H9 (cell line): ENCODE data around the gene ITIH5. TPM values are rescaled to one million over a fixed set of nuclear protein-coding genes. Genes with fewer than 3 reads are reported as not detected.

Experiments
- DNase-seq: peaks from one replicate; pipeline ENCODE4 v3.0.0-alpha.2; 2017
- H2AFZ ChIP-seq: one replicate; pipeline ENCODE4 v1.6.1; 2013; ENCODE audit warnings: mild to moderate bottlenecking, low read length, control low read depth, moderate library complexity
- H2AK5ac ChIP-seq: 2 replicates; pipeline ENCODE4 v1.6.1; 2013; ENCODE audit warnings: low read length, control low read depth, mixed read lengths; ENCODE audit not compliant: insufficient read length
- H2BK120ac ChIP-seq: one replicate; pipeline ENCODE4 v1.6.1; 2013; ENCODE audit warnings: low read depth, mild to moderate bottlenecking, low read length, control low read depth, inconsistent platforms; ENCODE audit not compliant: poor library complexity, severe bottlenecking
- H2BK12ac ChIP-seq: 2 replicates; pipeline ENCODE4 v1.6.1; 2013; ENCODE audit warnings: low read length, control low read depth, mixed read lengths, low read depth; ENCODE audit not compliant: insufficient read length
- H2BK15ac ChIP-seq: 2 replicates; pipeline ENCODE4 v1.6.1; 2013; ENCODE audit warnings: low read depth, low read length, control low read depth
- H2BK20ac ChIP-seq: one replicate; pipeline ENCODE4 v1.6.1; 2013; ENCODE audit warnings: low read depth, mild to moderate bottlenecking, low read length, control low read depth, inconsistent platforms; ENCODE audit not compliant: poor library complexity, severe bottlenecking
- H2BK5ac ChIP-seq: 2 replicates; pipeline ENCODE4 v1.6.1; 2013; ENCODE audit warnings: low read length, control low read depth, mixed read lengths; ENCODE audit not compliant: insufficient read length
- H3K14ac ChIP-seq: 2 replicates; pipeline ENCODE4 v1.6.1; 2013; ENCODE audit warnings: low read length, control low read depth; ENCODE audit not compliant: insufficient read depth
- H3K18ac ChIP-seq: 2 replicates; pipeline ENCODE4 v1.6.1; 2013; ENCODE audit warnings: low read depth, mild to moderate bottlenecking, mixed read lengths, low read length, control low read depth; ENCODE audit not compliant: insufficient read length
- H3K23ac ChIP-seq: 2 replicates; pipeline ENCODE4 v1.6.1; 2013; ENCODE audit warnings: low read length, control low read depth, mixed read lengths, low read depth; ENCODE audit not compliant: insufficient read length
- H3K23me2 ChIP-seq: 2 replicates; pipeline ENCODE4 v1.6.1; 2013; ENCODE audit warnings: low read depth, mild to moderate bottlenecking, mixed read lengths, low read length, control low read depth; ENCODE audit not compliant: insufficient read length, poor library complexity, severe bottlenecking
- H3K27ac ChIP-seq: 2 replicates; pipeline ENCODE4 v1.5.1; 2013; ENCODE audit warnings: low read length, control low read depth, mixed read lengths, low read depth; ENCODE audit not compliant: insufficient read length
- H3K27me3 ChIP-seq: 2 replicates; pipeline ENCODE4 v1.6.1; 2013; ENCODE audit warnings: low read length, control low read depth, inconsistent platforms; ENCODE audit not compliant: insufficient read depth
- H3K4ac ChIP-seq: 2 replicates; pipeline ENCODE4 v1.6.1; 2013; ENCODE audit warnings: low read depth, mild to moderate bottlenecking, control low read depth, inconsistent platforms, low read length, moderate library complexity
- H3K4me1 ChIP-seq: 2 replicates; pipeline ENCODE4 v1.6.1; 2013; ENCODE audit warnings: low read length, control low read depth, inconsistent platforms; ENCODE audit not compliant: insufficient read depth
- H3K4me2 ChIP-seq: 2 replicates; pipeline ENCODE4 v1.6.1; 2013; ENCODE audit warnings: low read length, control low read depth, mixed read lengths; ENCODE audit not compliant: insufficient read length, insufficient read depth
- H3K56ac ChIP-seq: 2 replicates; pipeline ENCODE4 v1.6.1; 2013; ENCODE audit warnings: low read depth, mild to moderate bottlenecking, mixed read lengths, low read length, control low read depth; ENCODE audit not compliant: insufficient read length
- H3K79me1 ChIP-seq: 2 replicates; pipeline ENCODE4 v1.6.1; 2013; ENCODE audit warnings: low read depth, mild to moderate bottlenecking, moderate library complexity, low read length, control low read depth, inconsistent platforms; ENCODE audit not compliant: insufficient read depth, poor library complexity, severe bottlenecking
- H3K79me2 ChIP-seq: 2 replicates; pipeline ENCODE4 v1.6.1; 2013; ENCODE audit warnings: low read length, control low read depth, inconsistent platforms; ENCODE audit not compliant: insufficient read depth
- H3K9ac ChIP-seq: 2 replicates; pipeline ENCODE4 v1.6.1; 2013; ENCODE audit warnings: low read length, control low read depth, mixed read lengths; ENCODE audit not compliant: insufficient read length; ENCODE audit errors: extremely low read depth
- H3K9me3 ChIP-seq: one replicate; pipeline ENCODE4 v1.6.1; 2013; ENCODE audit warnings: low read depth, low read length, inconsistent platforms; ENCODE audit not compliant: control insufficient read depth
- H3T11ph ChIP-seq: one replicate; pipeline ENCODE4 v1.6.1; 2013; ENCODE audit warnings: mild to moderate bottlenecking, low read length, control low read depth, inconsistent platforms
- H4K20me1 ChIP-seq: one replicate; pipeline ENCODE4 v1.6.1; 2013; ENCODE audit not compliant: control insufficient read depth, insufficient read length, insufficient read depth
- H4K5ac ChIP-seq: 2 replicates; pipeline ENCODE4 v1.6.1; 2013; ENCODE audit warnings: low read depth, mild to moderate bottlenecking, mixed read lengths, low read length, control low read depth; ENCODE audit not compliant: insufficient read length
- H4K8ac ChIP-seq: replicated peaks from 2 replicates; pipeline ENCODE4 v1.6.1; 2013; ENCODE audit warnings: low read length, control low read depth, mixed read lengths, low read depth; ENCODE audit not compliant: insufficient read length
- H4K91ac ChIP-seq: 2 replicates; pipeline ENCODE4 v1.6.1; 2013; ENCODE audit warnings: low read depth, mild to moderate bottlenecking, moderate library complexity, mixed read lengths, low read length, control low read depth; ENCODE audit not compliant: insufficient read length
- H3K27ac Mint-ChIP-seq, 3 experiments: 2 replicates in 2 of 3; 3 replicates in 1 of 3; pipeline ENCODE4 v1.8.0; 2020 to 2021; ENCODE audit warnings: mixed read lengths in 3 of 3, mild to moderate bottlenecking in 1 of 3, moderate library complexity in 1 of 3
- H3K27me3 Mint-ChIP-seq: 2 replicates; pipeline ENCODE4 v1.8.0; 2021; ENCODE audit warnings: low read depth, mild to moderate bottlenecking, moderate library complexity, mixed read lengths
- H3K36me3 Mint-ChIP-seq, 3 experiments: 2 replicates in 2 of 3; 3 replicates in 1 of 3; pipeline ENCODE4 v1.8.0; 2020 to 2021; ENCODE audit warnings: low read depth in 3 of 3, mixed read lengths in 3 of 3; ENCODE audit not compliant: insufficient read depth in 1 of 3
- H3K4me1 Mint-ChIP-seq, 2 experiments: 2 replicates each; pipeline ENCODE4 v1.8.0; 2020; ENCODE audit warnings: mixed read lengths in 2 of 2
- H3K4me3 Mint-ChIP-seq, 2 experiments: 2 replicates in 1 of 2; 3 replicates in 1 of 2; pipeline ENCODE4 v1.8.0; 2020 to 2021; ENCODE audit warnings: mild to moderate bottlenecking in 2 of 2, mixed read lengths in 2 of 2, moderate library complexity in 1 of 2
- H3K9me3 Mint-ChIP-seq, 2 experiments: 2 replicates in 1 of 2; 3 replicates in 1 of 2; pipeline ENCODE4 v1.8.0; 2020; ENCODE audit warnings: mild to moderate bottlenecking in 2 of 2, mixed read lengths in 2 of 2, moderate library complexity in 1 of 2
- CTCF ChIP-seq: fragments of 200-600 bp; sonication (generic); conservative IDR thresholded peaks from 3 replicates; pipeline ENCODE4 v1.8.0; 2021; ENCODE audit warnings: antibody characterized with exemption, mild to moderate bottlenecking
- WGBS: extraction: QIAGEN DNeasy Blood & Tissue Kit; methylation state at CpG from one replicate; pipeline ENCODE4 v1.1.7; 2013; ENCODE audit warnings: missing lambda C conversion rate, low lambda C conversion rate, mixed read lengths; ENCODE audit not compliant: insufficient read length; ENCODE audit errors: extremely low coverage; 5-methylcytosine and 5-hydroxymethylcytosine counted together
- total RNA-seq: library from RNA; stranded (reverse); gene quantifications from 2 replicates; pipeline ENCODE4 v1.2.1, GENCODE V29; 2021

The ITIH5 gene
- total RNA-seq, 1 experiment from 2014 or later = 1.3 TPM

GRCh38 chr10:7700577-7701125 is 33.9 kb upstream of the ITIH5 start:
- Histone ChIP-seq H3K9ac (no peak overlapping the region), H3K4ac (no peak overlapping the region), H3K4me2 (no peak overlapping the region), H2AK5ac (no peak overlapping the region), H3K23ac (no peak overlapping the region), H3K9me3 (no peaks in the 10 kb centered on the region), H4K5ac (no peak overlapping the region), H2BK5ac (no peak overlapping the region), H3K18ac (no peak overlapping the region), H2BK120ac (no peak overlapping the region), H2AFZ (no peak overlapping the region), H3K27ac (no peak overlapping the region), H2BK12ac (no peak overlapping the region), H3K4me1 (peaks cover 3% of the 10 kb centered on the region; the same call in 1 of the 2 replicates), H3K27me3 (no peaks in the 10 kb centered on the region), H3T11ph (no peak overlapping the region), H3K79me1 (no peaks in the 10 kb centered on the region), H4K20me1 (no peaks in the 10 kb centered on the region), H3K56ac (no peak overlapping the region), H4K8ac (no peak overlapping the region), H2BK20ac (no peak overlapping the region), H3K79me2 (no peaks in the 10 kb centered on the region), H4K91ac (no peak overlapping the region), H3K23me2 (no peaks in the 10 kb centered on the region), H2BK15ac (no peak overlapping the region), H3K14ac (no peak overlapping the region)
- TF ChIP-seq CTCF = no peak
- no peak for DNase-seq
- Mint-ChIP-seq H3K4me1 (peaks cover 0 to 3% of the 10 kb centered on the region in 2 experiments; a peak in 2 of 4 replicates), H3K27ac (no peak overlapping the region; a peak in 1 of 7 replicates), H3K4me3 (no peak overlapping the region), H3K9me3 (peaks cover 0 to 1% of the 10 kb centered on the region in 2 experiments; a peak in 2 of 5 replicates), H3K27me3 (peaks cover 2% of the 10 kb centered on the region), H3K36me3 (no peaks in the 10 kb centered on the region)
- no CpG with 5 or more reads among the region's 2 CpGs for WGBS
